Measurements from ENCODE around the gene IST1.
"Not testable (repeated sequence)": the region's sequence is repeated elsewhere in the genome, so short reads cannot be mapped to it uniquely, and the experiment has no call there.

IST1 gene

DNA sequence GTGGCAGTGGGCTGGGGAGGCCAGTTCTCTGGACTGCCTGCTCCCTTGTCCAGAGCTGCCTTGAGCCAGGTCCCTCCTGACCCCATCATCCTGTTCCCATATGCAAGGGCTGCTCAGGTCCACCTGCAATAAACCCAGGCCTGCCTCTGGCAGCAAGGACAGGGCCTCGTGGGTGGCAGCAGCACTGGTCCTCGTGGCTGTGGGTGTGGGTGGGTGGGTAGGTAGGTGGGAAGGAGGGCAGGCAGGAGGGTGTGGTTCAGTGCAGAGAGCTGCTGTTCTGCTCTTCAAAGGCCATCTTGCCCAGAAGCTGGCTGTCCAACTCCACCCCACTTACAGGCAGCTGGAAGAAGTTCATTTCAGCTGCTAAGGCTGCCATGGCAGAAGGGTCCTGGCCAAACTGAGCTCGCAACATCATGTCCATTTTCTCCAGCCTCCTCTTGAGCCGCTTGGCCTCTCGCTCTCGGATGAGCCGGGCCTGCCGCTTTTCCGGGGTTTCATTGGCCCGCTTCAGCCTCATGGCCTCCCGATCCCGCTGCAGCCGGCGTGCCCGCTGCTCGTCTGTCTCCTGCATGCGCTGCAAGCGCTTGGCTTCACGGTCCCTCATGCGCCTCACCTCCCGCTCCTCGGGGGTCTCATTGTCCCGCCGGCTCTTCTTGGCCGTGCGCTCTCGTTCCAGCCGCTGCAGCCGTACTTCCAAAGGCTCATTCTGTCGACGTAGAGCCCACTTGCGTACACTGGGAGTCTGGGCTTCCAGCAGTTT is 35.4 kb upstream of the IST1 start:
- Histone ChIP-seq H3K4me1 (ENCODE audit: control insufficient read depth, insufficient read depth, low read length) (no peaks in the 10 kb centered on the region), H3K36me3 (ENCODE audit: control insufficient read depth, insufficient read depth, low read length) (peaks cover 12% of the 10 kb centered on the region), H3K9ac (ENCODE audit: low read length) (no peak overlapping the region), H3K27me3 (ENCODE audit: control insufficient read depth, insufficient read depth, low read length) (no peaks in the 10 kb centered on the region), H3K27ac (ENCODE audit: low read depth, low read length) (no peak overlapping the region), H3K4me3 (ENCODE audit: low read length) (no peak overlapping the region)

DNA sequence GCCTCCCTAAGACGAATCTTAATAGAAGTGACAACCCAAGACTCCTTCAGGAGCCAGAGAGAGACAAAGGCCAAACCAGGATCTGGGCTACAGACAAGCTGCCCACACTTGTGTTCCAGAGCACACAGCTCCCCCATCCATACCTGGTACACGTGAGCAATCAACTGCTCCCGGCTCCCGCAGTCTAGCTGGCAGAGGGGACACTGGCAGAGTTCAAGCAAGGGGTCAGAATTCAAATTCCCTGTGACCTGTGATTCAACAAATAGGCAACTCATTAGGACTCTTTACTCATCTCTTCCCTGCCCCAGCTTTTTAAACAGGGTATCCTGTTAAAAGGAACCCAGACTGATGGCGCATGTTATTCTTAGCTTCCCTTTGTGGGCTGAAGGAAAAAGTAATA is 31.3 kb upstream of the IST1 start:
- no peaks in the 10 kb centered on the region for H3K27me3 ChIP-seq (ENCODE audit: control insufficient read depth, insufficient read depth, low read length)
- no peak overlapping the region for H3K27ac ChIP-seq (ENCODE audit: low read depth, low read length)
- H3K9ac ChIP-seq (ENCODE audit: low read length) = no peak overlapping the region
- H3K36me3 ChIP-seq (ENCODE audit: control insufficient read depth, insufficient read depth, low read length) = peaks cover 18% of the 10 kb centered on the region
- no peak overlapping the region for H3K4me3 ChIP-seq (ENCODE audit: low read length)
- no peaks in the 10 kb centered on the region for H3K4me1 ChIP-seq (ENCODE audit: control insufficient read depth, insufficient read depth, low read length)

DNA sequence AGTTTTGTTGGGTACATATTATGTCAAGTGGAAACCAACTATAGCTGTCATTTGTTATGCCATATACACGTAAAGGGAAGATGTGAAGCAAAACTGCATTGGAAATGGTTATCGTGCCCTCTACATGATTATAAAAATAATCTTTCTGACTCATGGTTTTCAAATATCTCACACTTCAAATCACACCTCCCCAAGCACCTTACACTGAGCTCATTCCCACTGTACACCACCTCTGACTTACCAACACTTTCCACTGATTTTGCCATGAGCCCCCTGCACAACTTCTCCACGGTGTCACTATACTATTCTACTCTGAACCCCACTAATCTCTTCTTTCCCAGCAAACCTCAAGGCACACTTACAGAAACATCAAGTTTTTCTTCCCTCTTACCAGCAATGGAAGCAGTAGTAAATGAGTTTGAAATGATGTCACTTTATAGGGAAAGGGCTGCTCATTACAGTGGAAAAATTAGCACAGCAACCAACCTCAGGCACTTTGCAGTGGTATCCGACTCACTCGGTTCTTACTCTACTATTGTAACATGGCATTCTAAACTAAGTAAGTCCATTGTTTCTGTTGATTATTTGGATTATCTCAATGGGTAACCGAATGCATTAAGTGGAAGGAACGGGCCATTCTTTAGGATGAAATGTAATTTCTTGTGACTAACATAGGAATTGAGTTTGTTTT is 30.0 kb upstream of the IST1 start:
- Histone ChIP-seq H3K36me3 (ENCODE audit: control insufficient read depth, insufficient read depth, low read length) (peaks cover 18% of the 10 kb centered on the region), H3K4me3 (ENCODE audit: low read length) (no peak overlapping the region), H3K27ac (ENCODE audit: low read depth, low read length) (no peak overlapping the region), H3K4me1 (ENCODE audit: control insufficient read depth, insufficient read depth, low read length) (no peaks in the 10 kb centered on the region), H3K27me3 (ENCODE audit: control insufficient read depth, insufficient read depth, low read length) (no peaks in the 10 kb centered on the region), H3K9ac (ENCODE audit: low read length) (no peak overlapping the region)

DNA sequence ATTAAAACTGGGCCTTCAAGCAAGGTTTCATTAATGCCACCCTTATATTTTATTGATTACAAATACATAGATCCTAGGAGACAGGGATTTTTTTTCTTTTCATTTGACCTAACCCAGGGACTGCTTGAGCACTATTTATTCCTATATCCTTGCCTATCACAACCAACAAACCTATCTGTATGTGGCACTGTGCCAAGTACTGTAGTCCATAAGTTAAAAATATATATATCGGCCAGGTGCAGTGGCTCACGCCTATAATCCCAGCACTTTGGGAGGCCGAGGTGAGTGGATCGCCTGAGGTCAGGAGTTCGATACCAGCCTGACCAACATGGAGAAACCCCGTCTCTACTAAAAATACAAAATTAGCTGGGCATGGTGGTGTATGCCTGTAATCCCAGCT is 28.2 kb upstream of the IST1 start:
- not testable (repeated sequence) for H3K9ac ChIP-seq (ENCODE audit: low read length)

DNA sequence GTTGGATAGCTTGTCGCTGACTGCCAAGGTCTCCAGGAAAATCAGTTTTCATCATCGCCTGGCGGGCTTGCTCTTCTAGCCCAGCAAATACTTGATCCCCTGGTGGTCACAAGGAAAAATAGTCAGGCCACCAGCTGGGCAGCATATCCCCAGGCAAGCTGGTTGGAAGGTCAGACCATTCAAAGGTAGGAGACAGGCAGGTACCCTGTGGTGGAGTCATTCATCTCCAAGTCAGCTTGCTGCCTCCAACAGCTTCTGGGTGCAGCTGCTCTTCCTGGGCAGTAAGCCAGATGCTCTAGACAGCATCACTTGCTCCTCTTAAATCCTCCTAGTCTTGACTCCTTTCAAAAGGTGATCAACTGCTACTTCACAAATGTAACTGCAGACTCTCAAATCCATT is 27.4 kb upstream of the IST1 start:
- Histone ChIP-seq H3K27ac (ENCODE audit: low read depth, low read length) (no peak overlapping the region), H3K4me3 (ENCODE audit: low read length) (no peak overlapping the region), H3K9ac (ENCODE audit: low read length) (no peak overlapping the region), H3K36me3 (ENCODE audit: control insufficient read depth, insufficient read depth, low read length) (peaks cover 12% of the 10 kb centered on the region), H3K27me3 (ENCODE audit: control insufficient read depth, insufficient read depth, low read length) (no peaks in the 10 kb centered on the region), H3K4me1 (ENCODE audit: control insufficient read depth, insufficient read depth, low read length) (no peaks in the 10 kb centered on the region)

More for the DNA sequence above, 28.2 kb upstream of the IST1 start:
- peaks cover 12% of the 10 kb centered on the region for H3K36me3 ChIP-seq (ENCODE audit: control insufficient read depth, insufficient read depth, low read length)
- H3K27me3 ChIP-seq (ENCODE audit: control insufficient read depth, insufficient read depth, low read length); H3K4me3 ChIP-seq (ENCODE audit: low read length); H3K4me1 ChIP-seq (ENCODE audit: control insufficient read depth, insufficient read depth, low read length); H3K27ac ChIP-seq (ENCODE audit: low read depth, low read length): not testable (repeated sequence)

DNA sequence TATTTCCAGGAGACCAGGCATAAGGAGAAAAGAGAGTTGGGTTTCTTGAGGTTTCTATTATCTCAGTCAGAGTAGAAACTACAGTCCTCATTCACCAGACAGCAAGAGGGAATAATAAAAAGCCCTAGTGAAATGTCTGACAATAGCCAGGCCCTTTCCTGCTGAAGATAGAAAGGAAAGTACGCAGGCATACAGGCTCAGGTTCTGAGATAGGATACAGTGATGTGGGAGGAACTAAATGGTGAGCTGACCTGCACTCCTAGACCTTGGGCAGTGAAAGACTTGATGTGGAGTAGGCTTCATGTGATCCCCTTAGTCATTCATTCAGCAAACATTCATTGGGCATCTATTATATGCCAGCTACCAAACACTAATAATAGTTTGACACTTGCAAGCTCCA is 26.2 kb upstream of the IST1 start:
- Histone ChIP-seq H3K9ac (ENCODE audit: low read length) (no peak overlapping the region), H3K27ac (ENCODE audit: low read depth, low read length) (no peak overlapping the region), H3K4me1 (ENCODE audit: control insufficient read depth, insufficient read depth, low read length) (no peaks in the 10 kb centered on the region), H3K27me3 (ENCODE audit: control insufficient read depth, insufficient read depth, low read length) (no peaks in the 10 kb centered on the region), H3K36me3 (ENCODE audit: control insufficient read depth, insufficient read depth, low read length) (peaks cover 12% of the 10 kb centered on the region), H3K4me3 (ENCODE audit: low read length) (no peak overlapping the region)

DNA sequence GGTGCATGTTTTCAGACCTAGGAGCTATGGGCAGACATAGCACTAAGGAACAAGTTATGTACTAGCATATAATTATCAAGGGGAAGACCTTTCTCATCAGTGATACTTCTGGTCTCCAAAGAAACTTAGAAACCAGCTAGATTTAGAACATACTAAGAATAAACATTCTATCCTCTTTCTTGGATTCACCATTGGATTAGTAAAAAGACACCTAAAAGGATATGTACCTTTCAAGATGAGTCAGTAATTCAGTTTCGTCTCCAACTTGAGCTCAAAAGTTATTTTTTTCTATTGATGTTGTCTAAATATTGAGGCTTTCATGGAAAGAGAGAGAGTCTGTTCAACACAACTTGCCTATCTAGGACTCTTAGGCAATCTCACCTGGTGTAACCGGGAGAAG is 24.5 kb upstream of the IST1 start:
- Histone ChIP-seq H3K9ac (ENCODE audit: low read length) (no peak overlapping the region), H3K27me3 (ENCODE audit: control insufficient read depth, insufficient read depth, low read length) (no peaks in the 10 kb centered on the region), H3K36me3 (ENCODE audit: control insufficient read depth, insufficient read depth, low read length) (peaks cover 4% of the 10 kb centered on the region), H3K4me3 (ENCODE audit: low read length) (no peak overlapping the region), H3K27ac (ENCODE audit: low read depth, low read length) (no peak overlapping the region), H3K4me1 (ENCODE audit: control insufficient read depth, insufficient read depth, low read length) (no peaks in the 10 kb centered on the region)

DNA sequence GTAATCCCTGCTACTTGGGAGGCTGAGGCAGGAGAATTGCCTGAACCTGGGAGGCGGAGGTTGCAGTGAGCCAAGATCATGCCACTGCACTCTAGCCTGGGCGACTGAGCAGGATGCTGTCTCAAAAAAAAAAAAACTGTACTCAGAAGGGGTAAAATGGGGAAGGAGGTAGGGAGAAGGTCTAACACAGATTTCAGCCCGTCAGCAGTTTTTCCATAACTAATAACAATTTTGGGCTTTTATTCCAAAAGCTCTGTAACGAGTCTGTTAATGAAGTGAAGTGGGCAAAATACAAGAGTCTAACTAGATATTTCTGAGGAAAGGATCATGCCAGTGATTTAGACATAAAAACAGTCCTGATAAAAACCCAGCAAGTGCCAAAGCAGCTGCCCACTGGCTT is 22.1 kb upstream of the IST1 start:
- Histone ChIP-seq H3K27ac (ENCODE audit: low read depth, low read length) (no peak overlapping the region), H3K9ac (ENCODE audit: low read length) (no peak overlapping the region), H3K4me1 (ENCODE audit: control insufficient read depth, insufficient read depth, low read length) (no peaks in the 10 kb centered on the region), H3K27me3 (ENCODE audit: control insufficient read depth, insufficient read depth, low read length) (no peaks in the 10 kb centered on the region), H3K36me3 (ENCODE audit: control insufficient read depth, insufficient read depth, low read length) (no peaks in the 10 kb centered on the region), H3K4me3 (ENCODE audit: low read length) (no peak overlapping the region)

DNA sequence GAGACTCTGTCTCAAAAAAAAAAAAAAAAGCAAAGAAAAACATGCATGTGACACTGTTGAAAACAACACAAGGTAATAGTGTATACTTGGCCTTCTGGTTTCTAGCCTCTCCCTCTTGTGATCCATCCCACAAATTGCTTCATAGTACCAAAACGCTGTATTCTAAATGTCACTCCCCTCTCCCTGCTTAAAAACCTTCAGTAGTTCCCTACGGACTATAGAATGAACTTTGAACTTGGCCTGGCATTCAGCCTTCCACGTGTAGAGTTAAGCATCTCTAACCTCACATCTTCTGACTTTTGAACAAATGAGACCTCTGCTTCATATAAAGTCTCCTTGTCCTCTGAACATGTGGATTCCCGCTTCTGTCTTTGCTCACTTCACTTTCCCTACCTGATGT is 16.4 kb upstream of the IST1 start:
- Histone ChIP-seq H3K27ac (ENCODE audit: low read depth, low read length) (no peak overlapping the region), H3K9ac (ENCODE audit: low read length) (no peak overlapping the region), H3K27me3 (ENCODE audit: control insufficient read depth, insufficient read depth, low read length) (no peaks in the 10 kb centered on the region), H3K36me3 (ENCODE audit: control insufficient read depth, insufficient read depth, low read length) (peaks cover 2% of the 10 kb centered on the region), H3K4me3 (ENCODE audit: low read length) (no peak overlapping the region), H3K4me1 (ENCODE audit: control insufficient read depth, insufficient read depth, low read length) (peaks cover 8% of the 10 kb centered on the region)

DNA sequence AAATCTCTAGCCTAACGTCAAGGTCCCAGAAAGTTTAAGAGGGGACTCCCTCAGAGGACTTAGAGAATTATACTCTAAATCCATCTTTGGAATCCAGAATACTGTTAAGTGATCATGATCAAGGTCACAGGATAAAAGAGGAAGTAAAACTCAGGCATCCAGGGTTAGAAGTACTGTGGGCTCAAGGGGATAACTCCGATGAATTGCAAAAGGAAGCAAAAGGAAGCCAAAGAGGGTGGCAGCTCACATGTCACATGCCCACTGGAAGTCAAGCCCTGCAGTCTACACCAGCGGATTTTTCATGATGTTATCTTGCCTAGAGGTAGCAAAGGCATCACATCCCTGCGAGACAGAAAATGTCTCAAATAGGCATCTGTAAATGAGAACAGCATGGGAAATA is 15.2 kb upstream of the IST1 start:
- Histone ChIP-seq H3K4me1 (ENCODE audit: control insufficient read depth, insufficient read depth, low read length) (peaks cover 8% of the 10 kb centered on the region), H3K9ac (ENCODE audit: low read length) (no peak overlapping the region), H3K27ac (ENCODE audit: low read depth, low read length) (no peak overlapping the region), H3K27me3 (ENCODE audit: control insufficient read depth, insufficient read depth, low read length) (no peaks in the 10 kb centered on the region), H3K4me3 (ENCODE audit: low read length) (no peak overlapping the region), H3K36me3 (ENCODE audit: control insufficient read depth, insufficient read depth, low read length) (peaks cover 2% of the 10 kb centered on the region)

DNA sequence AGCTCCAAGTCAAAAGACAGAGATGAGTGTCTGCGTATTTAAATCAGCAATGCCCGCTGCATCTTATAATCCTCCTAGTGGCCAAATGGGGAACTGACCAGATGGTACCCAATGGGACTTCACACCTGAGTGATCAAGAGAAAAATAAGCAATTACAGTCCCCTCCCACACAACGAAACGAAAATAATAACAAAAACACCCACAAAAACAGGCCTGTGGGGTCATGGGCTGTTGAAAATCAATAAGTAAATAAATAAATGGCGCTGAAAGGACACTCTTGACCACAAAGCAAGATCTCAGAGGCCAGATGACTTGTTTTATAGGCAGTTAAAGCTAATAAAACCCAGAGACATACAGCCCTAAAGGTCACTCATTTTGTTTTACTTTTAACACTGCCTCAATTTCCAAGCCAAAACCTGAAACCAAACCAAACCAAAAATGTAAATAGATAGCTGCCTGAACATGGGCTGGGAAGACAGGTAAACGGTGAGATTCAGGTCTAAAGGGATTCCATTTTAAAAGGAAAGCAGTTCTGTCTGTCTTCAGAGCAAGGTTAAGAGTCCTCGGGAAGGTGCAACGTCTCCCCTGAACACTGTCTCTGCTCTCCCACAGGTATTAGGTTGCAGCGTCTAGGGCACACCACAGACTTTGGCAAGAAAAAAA is 12.7 kb upstream of the IST1 start:
- peak overlapping the region; percentile 95 for H3K4me3 ChIP-seq (ENCODE audit: low read length)
- peaks cover 2% of the 10 kb centered on the region for H3K36me3 ChIP-seq (ENCODE audit: control insufficient read depth, insufficient read depth, low read length)
- H3K4me1 ChIP-seq (ENCODE audit: control insufficient read depth, insufficient read depth, low read length) = peaks cover 8% of the 10 kb centered on the region
- H3K27me3 ChIP-seq (ENCODE audit: control insufficient read depth, insufficient read depth, low read length) = no peaks in the 10 kb centered on the region
- peak overlapping the region; percentile 89 for H3K27ac ChIP-seq (ENCODE audit: low read depth, low read length)
- H3K9ac ChIP-seq (ENCODE audit: low read length) = peak overlapping the region; percentile 16

DNA sequence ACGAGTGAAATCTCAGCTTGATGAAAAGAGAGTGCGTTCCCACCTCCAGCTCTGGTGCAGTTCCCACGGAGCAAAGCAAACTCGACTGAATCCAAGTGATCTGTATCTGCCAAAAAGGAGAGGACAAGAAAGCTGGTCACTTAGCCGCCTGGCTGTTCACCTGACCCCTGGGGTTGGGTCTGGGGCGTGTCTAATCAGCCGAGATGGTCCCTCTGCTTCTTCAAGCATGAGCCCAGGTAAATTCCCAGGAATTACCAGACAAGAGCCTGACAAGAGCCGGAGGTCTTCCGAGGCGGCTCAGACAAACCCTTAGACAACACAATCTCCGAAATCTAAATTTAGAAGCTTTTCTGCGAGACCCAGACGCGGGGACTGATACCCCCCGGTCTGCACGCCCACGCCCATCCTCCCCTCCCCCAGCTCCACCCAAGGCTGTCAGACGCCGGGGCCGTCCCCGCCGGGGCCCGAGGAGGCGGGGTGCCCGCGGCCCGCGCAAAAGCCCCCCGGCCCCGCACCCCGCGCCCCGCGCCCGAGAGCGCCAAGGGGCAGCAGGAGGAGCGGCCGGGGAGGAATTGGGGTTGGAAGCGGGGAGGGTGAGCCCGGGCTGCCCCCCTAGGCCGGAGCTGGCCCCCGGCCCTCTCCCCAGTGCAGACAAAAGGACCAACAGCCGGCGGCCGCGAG is 12.0 kb upstream of the IST1 start:
- Histone ChIP-seq H3K4me1 (ENCODE audit: control insufficient read depth, insufficient read depth, low read length) (peaks cover 8% of the 10 kb centered on the region), H3K27me3 (ENCODE audit: control insufficient read depth, insufficient read depth, low read length) (no peaks in the 10 kb centered on the region), H3K9ac (ENCODE audit: low read length) (peak overlapping the region; percentile 16), H3K4me3 (ENCODE audit: low read length) (peak overlapping the region; percentile 95), H3K27ac (ENCODE audit: low read depth, low read length) (peak overlapping the region; percentile 89), H3K36me3 (ENCODE audit: control insufficient read depth, insufficient read depth, low read length) (peaks cover 2% of the 10 kb centered on the region)

Measured in rectal smooth muscle tissue (tissue), 1 donor.